ENCODE data around the gene NAA50.
A peak's percentile ranks its signal among the peaks of the same experiment; 100 is the strongest.

DNA sequence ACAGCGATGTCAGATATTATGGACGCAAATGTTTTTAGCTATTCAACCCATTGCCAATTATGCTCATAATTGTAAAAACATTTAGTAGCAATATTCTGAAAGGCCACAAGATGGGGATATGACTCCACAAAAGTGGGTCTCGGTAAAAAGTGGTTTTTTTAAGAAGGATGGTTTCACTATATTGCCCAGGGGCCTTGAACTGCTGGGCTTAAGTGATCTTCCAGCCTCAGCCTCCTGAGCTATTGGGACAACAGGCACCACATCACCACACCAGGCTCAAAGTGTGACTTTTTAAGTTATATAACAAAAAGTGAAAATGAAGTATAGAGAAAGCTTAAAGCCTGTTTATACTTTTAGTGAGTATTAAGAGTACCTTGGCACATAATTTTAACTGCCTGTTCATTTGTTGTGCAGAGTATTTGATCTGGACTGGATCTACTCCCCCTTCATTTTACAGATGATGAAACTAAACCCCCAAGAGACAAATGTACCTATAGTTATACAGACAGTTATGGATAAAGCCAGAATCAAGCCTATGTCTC is 9.4 kb downstream of the NAA50 start:
- TF ChIP-seq, protein P1, sequence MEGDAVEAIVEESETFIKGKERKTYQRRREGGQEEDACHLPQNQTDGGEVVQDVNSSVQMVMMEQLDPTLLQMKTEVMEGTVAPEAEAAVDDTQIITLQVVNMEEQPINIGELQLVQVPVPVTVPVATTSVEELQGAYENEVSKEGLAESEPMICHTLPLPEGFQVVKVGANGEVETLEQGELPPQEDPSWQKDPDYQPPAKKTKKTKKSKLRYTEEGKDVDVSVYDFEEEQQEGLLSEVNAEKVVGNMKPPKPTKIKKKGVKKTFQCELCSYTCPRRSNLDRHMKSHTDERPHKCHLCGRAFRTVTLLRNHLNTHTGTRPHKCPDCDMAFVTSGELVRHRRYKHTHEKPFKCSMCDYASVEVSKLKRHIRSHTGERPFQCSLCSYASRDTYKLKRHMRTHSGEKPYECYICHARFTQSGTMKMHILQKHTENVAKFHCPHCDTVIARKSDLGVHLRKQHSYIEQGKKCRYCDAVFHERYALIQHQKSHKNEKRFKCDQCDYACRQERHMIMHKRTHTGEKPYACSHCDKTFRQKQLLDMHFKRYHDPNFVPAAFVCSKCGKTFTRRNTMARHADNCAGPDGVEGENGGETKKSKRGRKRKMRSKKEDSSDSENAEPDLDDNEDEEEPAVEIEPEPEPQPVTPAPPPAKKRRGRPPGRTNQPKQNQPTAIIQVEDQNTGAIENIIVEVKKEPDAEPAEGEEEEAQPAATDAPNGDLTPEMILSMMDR (IDR thresholded peaks at IDR 0.05): peak; percentile 55 to 80 (median 64)
- TF ChIP-seq POLR2A (IDR thresholded peaks at IDR 0.05): no peak
- no peak for TF ChIP-seq EP300 (IDR thresholded peaks at IDR 0.05; ENCODE audit: low read depth)
- TF ChIP-seq POLR2AphosphoS5 (IDR thresholded peaks at IDR 0.05): no peak
